GM12878 (cell line): Measurements from ENCODE around the gene HNRNPA0. TPM values are rescaled to one million over a fixed set of nuclear protein-coding genes. Genes with fewer than 3 reads are reported as not detected.
"Not testable (repeated sequence)": the region's sequence is repeated elsewhere in the genome, so short reads cannot be mapped to it uniquely, and the experiment has no call there.

Experiments
- ATAC-seq: fragments of 200-7000 bp; cut with Tn5 transposase; 3 replicates; pipeline ENCODE4 v1.9.1; 2020; ENCODE audit warnings: mild to moderate bottlenecking, moderate library complexity
- BruUV-seq: library from RNA; stranded (reverse); fragments of 400-500 nt; replicated peaks from 2 replicates; lab custom pipeline; 2021; lab: Mats Ljungman, UMichigan
- CTCF ChIA-PET: fragments of 300-600 bp; sonication (Branson Sonifier 250); formaldehyde crosslinking; extraction: SDS; loops from one replicate; lab custom pipeline; 2021; ENCODE audit warnings: inconsistent platforms; lab: Yijun Ruan, JAX
- POLR2A ChIA-PET: fragments of 350-600 bp; formaldehyde crosslinking; extraction: SDS; loops from one replicate; lab custom pipeline; 2021; ENCODE audit warnings: inconsistent platforms; lab: Charles Lee
- RAD21 ChIA-PET: fragments of 300-600 bp; sonication (Branson Sonifier 250); formaldehyde crosslinking; loops from one replicate; lab custom pipeline; 2023; ENCODE audit warnings: antibody characterized with exemption; ENCODE audit not compliant: unreplicated experiment; lab: Charles Lee
- SMC1A ChIA-PET: fragments of 300-600 bp; sonication (Branson Sonifier 250); formaldehyde crosslinking; loops from one replicate; lab custom pipeline; 2023; ENCODE audit not compliant: unreplicated experiment, uncharacterized antibody; lab: Charles Lee
- DNase-seq: peaks from one replicate; pipeline ENCODE4 v3.0.0-alpha.2; 2011; ENCODE audit warnings: low read depth, low spot score
- FAIRE-seq: peaks from 3 replicates; lab custom pipeline; 2011; peaks lifted over from hg19 to GRCh38; lab: Jason Lieb, UNC
- H2AFZ ChIP-seq: 2 replicates; pipeline ENCODE4 v1.6.0; 2011; ENCODE audit warnings: low read depth, low read length, control low read depth; ENCODE audit not compliant: control insufficient read depth
- H3K27ac ChIP-seq: 2 replicates; pipeline ENCODE4 v1.5.1; 2011; ENCODE audit warnings: control low read depth; ENCODE audit not compliant: control insufficient read depth, insufficient read depth
- H3K27me3 ChIP-seq, 2 experiments: replicated peaks in 1 of 2; 2 replicates each; pipeline versions ENCODE4 v1.6.0 to v1.6.1; 2011; ENCODE audit warnings: low read length in 1 of 2; ENCODE audit not compliant: control insufficient read depth in 2 of 2, insufficient read depth in 2 of 2
- H3K36me3 ChIP-seq, 2 experiments: 2 replicates each; pipeline ENCODE4 v1.5.1; 2011; ENCODE audit warnings: low read length in 1 of 2; ENCODE audit not compliant: control insufficient read depth in 2 of 2, insufficient read depth in 2 of 2
- H3K4me1 ChIP-seq: 2 replicates; pipeline ENCODE4 v1.6.1; 2011; ENCODE audit warnings: mild to moderate bottlenecking, low read length, moderate library complexity, mixed read lengths; ENCODE audit not compliant: control insufficient read depth, insufficient read depth
- H3K4me2 ChIP-seq: 2 replicates; pipeline ENCODE4 v1.6.0; 2011; ENCODE audit warnings: control low read depth; ENCODE audit not compliant: control insufficient read depth, insufficient read depth
- H3K4me3 ChIP-seq: fragments of 200-600 bp; sonication (generic); 2 replicates; pipeline ENCODE4 v1.5.1; 2016
- H3K79me2 ChIP-seq: 2 replicates; pipeline ENCODE4 v1.6.0; 2011; ENCODE audit warnings: low read length; ENCODE audit not compliant: control insufficient read depth, insufficient read depth
- H3K9ac ChIP-seq: 2 replicates; pipeline ENCODE4 v1.8.0; 2011; ENCODE audit warnings: low read length, control low read depth, mixed read lengths; ENCODE audit not compliant: control insufficient read depth, insufficient read depth
- H3K9me3 ChIP-seq: replicated peaks from 3 replicates; pipeline ENCODE4 v1.5.1; 2011; ENCODE audit warnings: mild to moderate bottlenecking, low read length; ENCODE audit not compliant: control insufficient read depth, insufficient read depth
- H4K20me1 ChIP-seq: 2 replicates; pipeline ENCODE4 v1.6.0; 2011; ENCODE audit not compliant: control insufficient read depth, insufficient read depth
- POU2F2 ChIP-seq: IDR thresholded peaks from 3 replicates; pipeline ENCODE4 v1.6.1; 2011; ENCODE audit warnings: low read depth, mild to moderate bottlenecking, low read length, borderline replicate concordance
- STAT3 ChIP-seq: IDR thresholded peaks from 2 replicates; pipeline ENCODE4 v1.6.1; 2011; ENCODE audit warnings: low read depth, low read length, improper control_type of control experiment
- ZNF622 ChIP-seq: fragments of 450-650 bp; IDR thresholded peaks from 2 replicates; pipeline ENCODE4 v1.6.1; 2017; ENCODE audit warnings: mild to moderate bottlenecking, inconsistent platforms
- WGBS: methylation state at CpG from one replicate; pipeline ENCODE4 v1.1.6; 2016; ENCODE audit warnings: low lambda C conversion rate; ENCODE audit not compliant: insufficient replicate concordance, insufficient coverage; ENCODE audit errors: missing lambda C conversion rate; 5-methylcytosine and 5-hydroxymethylcytosine counted together
- in situ Hi-C: fragments of 300-500 bp; cut with MboI; formaldehyde crosslinking; loops from 9 replicates; pipeline ENCODE4 v1.14.3; 2018; ENCODE audit warnings: mixed read lengths
- intact Hi-C: fragments of 100-400 bp; cut with micrococcal nuclease; formaldehyde crosslinking; loops from one replicate; pipeline ENCODE4 v1.14.2; 2022; ENCODE audit not compliant: unreplicated experiment
- polyA plus RNA-seq, 11 experiments: library from polyadenylated mRNA; depleted of rRNA in 4 of 11; unstranded in 6 of 11; stranded (reverse) in 5 of 11; fragments of >200 nt; fragmentation: Nextera tagmentation in 4 of 11; fragmentation: Illumina TruSeq in 1 of 11; extraction: Ambion mirVana in 4 of 11; extraction: Trizol in 1 of 11; gene quantifications; 1 replicate in 1 of 11; 2 replicates in 10 of 11; pipeline versions ENCODE4 v1.2.1 to v1.2.3, GENCODE V29; 2011 to 2016; ENCODE audit warnings: inconsistent platforms in 2 of 11, missing spikeins in 2 of 11, low read depth in 1 of 11
- total RNA-seq, 4 experiments: library from RNA; depleted of rRNA in 3 of 4; stranded (reverse); fragments of >200 nt in 3 of 4; fragmentation: Illumina TruSeq in 1 of 4; extraction: Trizol in 1 of 4; gene quantifications; 2 replicates each; pipeline versions ENCODE4 v1.2.1 to v1.2.3, GENCODE V29; 2013 to 2021
- TF ChIP-seq, protein P1 (sequence below): fragments of 450-650 bp; IDR thresholded peaks from 2 replicates; pipeline ENCODE4 v1.6.1; 2018; ENCODE audit warnings: mild to moderate bottlenecking, low read depth, moderate library complexity; ENCODE audit not compliant: partially characterized antibody
- TF ChIP-seq, protein P2 (sequence below): IDR thresholded peaks from 2 replicates; pipeline ENCODE4 v1.6.1; 2012; ENCODE audit warnings: improper control_type of control experiment, low read depth, low read length; ENCODE audit not compliant: insufficient replicate concordance

The HNRNPA0 gene
- total and polyA plus RNA-seq, 10 of the 15 experiments (the other 5 are each of a cell fraction or from before 2014, with no cell fraction given) = 6.3 to 45.0 (median 12.5) TPM

DNA sequence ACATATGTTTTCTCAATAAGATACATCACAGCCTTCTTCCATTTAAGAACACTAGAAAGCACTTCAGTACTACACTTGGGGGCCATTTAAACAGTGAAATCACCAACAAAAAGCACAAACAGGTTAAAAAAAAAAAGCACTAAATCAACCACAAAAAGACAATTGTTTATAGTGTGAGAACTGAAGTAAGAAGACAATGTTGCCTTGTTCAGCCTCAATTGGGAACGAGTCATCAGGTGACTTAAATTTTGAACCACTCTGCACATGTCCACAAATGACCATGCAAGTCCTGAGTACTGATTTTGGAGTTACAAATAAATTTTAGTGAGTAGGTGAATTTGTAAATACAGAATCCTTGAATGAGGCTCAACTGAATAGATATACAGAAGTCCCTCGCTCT is 37.2 kb upstream of the HNRNPA0 start (continued):
- TF ChIP-seq, protein P1, sequence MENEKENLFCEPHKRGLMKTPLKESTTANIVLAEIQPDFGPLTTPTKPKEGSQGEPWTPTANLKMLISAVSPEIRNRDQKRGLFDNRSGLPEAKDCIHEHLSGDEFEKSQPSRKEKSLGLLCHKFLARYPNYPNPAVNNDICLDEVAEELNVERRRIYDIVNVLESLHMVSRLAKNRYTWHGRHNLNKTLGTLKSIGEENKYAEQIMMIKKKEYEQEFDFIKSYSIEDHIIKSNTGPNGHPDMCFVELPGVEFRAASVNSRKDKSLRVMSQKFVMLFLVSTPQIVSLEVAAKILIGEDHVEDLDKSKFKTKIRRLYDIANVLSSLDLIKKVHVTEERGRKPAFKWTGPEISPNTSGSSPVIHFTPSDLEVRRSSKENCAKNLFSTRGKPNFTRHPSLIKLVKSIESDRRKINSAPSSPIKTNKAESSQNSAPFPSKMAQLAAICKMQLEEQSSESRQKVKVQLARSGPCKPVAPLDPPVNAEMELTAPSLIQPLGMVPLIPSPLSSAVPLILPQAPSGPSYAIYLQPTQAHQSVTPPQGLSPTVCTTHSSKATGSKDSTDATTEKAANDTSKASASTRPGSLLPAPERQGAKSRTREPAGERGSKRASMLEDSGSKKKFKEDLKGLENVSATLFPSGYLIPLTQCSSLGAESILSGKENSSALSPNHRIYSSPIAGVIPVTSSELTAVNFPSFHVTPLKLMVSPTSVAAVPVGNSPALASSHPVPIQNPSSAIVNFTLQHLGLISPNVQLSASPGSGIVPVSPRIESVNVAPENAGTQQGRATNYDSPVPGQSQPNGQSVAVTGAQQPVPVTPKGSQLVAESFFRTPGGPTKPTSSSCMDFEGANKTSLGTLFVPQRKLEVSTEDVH = no peak
- TF ChIP-seq STAT3 (no peak), ZNF622 (no peak), POU2F2 (no peak)
- TF ChIP-seq, protein P2, sequence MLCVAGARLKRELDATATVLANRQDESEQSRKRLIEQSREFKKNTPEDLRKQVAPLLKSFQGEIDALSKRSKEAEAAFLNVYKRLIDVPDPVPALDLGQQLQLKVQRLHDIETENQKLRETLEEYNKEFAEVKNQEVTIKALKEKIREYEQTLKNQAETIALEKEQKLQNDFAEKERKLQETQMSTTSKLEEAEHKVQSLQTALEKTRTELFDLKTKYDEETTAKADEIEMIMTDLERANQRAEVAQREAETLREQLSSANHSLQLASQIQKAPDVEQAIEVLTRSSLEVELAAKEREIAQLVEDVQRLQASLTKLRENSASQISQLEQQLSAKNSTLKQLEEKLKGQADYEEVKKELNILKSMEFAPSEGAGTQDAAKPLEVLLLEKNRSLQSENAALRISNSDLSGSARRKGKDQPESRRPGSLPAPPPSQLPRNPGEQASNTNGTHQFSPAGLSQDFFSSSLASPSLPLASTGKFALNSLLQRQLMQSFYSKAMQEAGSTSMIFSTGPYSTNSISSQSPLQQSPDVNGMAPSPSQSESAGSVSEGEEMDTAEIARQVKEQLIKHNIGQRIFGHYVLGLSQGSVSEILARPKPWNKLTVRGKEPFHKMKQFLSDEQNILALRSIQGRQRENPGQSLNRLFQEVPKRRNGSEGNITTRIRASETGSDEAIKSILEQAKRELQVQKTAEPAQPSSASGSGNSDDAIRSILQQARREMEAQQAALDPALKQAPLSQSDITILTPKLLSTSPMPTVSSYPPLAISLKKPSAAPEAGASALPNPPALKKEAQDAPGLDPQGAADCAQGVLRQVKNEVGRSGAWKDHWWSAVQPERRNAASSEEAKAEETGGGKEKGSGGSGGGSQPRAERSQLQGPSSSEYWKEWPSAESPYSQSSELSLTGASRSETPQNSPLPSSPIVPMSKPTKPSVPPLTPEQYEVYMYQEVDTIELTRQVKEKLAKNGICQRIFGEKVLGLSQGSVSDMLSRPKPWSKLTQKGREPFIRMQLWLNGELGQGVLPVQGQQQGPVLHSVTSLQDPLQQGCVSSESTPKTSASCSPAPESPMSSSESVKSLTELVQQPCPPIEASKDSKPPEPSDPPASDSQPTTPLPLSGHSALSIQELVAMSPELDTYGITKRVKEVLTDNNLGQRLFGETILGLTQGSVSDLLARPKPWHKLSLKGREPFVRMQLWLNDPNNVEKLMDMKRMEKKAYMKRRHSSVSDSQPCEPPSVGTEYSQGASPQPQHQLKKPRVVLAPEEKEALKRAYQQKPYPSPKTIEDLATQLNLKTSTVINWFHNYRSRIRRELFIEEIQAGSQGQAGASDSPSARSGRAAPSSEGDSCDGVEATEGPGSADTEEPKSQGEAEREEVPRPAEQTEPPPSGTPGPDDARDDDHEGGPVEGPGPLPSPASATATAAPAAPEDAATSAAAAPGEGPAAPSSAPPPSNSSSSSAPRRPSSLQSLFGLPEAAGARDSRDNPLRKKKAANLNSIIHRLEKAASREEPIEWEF = no peak
- TF ChIP-seq, all 136 proteins: peak for 0

DNA sequence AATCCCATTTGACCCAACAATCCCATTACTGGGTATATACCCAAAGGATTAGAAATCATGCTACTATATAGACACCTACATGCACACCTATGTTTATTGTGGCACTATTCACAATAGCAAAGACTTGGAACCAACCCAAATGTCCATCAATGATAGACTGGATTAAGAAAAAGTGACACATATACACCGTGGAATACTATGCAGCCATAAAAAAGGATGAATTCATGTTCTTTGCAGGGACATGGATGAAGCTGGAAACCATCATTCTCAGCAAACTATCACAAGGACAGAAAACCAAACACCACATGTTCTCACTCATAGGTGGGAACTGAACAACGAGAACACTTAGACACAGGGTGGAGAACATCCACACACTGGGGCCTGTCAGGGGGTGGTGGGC is 34.4 kb upstream of the HNRNPA0 start:
- BruUV-seq, H3K9me3 ChIP-seq, H3K79me2 ChIP-seq, H3K4me2 ChIP-seq, DNase-seq, H3K36me3 ChIP-seq, H3K4me1 ChIP-seq, H2AFZ ChIP-seq, H3K27ac ChIP-seq, FAIRE-seq, H3K27me3 ChIP-seq, H3K4me3 ChIP-seq, H3K9ac ChIP-seq, ATAC-seq, RAD21 ChIA-PET, POLR2A ChIA-PET, intact Hi-C loops, CTCF ChIA-PET, H4K20me1 ChIP-seq: not testable (repeated sequence)
- in situ Hi-C loops = loop anchor here (10.0 kb wide), 1 partner anchor 346 kb away; the partner anchor contains the start of gene NME5
- SMC1A ChIA-PET = interaction anchor here (2.7 kb wide), 1 partner anchor 9 kb away, joined by 8 read pairs; no protein-coding TSS in a partner anchor
- 97% methylated on average over 2 of the region's 2 CpGs for WGBS
